Measurements from ENCODE around the gene HDGFL2. TPM values are rescaled to one million over a fixed set of nuclear protein-coding genes. Genes with fewer than 3 reads are reported as not detected.

HDGFL2 gene
- total and polyA plus RNA-seq, 10 of the 15 experiments (the other 5 are each of a cell fraction or from before 2014, with no cell fraction given), result 0.16 to 56.9 (median 25.3) TPM

DNA sequence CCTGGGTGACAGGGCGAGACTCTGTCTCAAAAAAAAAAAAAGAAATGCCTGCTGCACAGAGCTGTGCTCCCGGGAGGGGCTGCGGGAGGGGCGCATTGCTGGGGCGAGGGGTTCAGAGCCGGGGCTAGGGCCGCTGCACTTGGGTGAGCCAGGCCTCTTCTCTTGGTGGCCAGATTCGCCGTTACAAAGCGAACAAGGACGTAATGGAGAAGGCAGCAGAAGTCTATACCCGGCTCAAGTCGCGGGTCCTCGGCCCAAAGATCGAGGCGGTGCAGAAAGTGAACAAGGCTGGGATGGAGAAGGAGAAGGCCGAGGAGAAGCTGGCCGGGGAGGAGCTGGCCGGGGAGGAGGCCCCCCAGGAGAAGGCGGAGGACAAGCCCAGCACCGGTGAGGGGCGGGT is 27.2 kb downstream of the HDGFL2 start:
- TF ChIP-seq ZNF217 (IDR thresholded peaks at IDR 0.05) (no peak), MYC (IDR thresholded peaks at IDR 0.05; ENCODE audit: insufficient read depth, insufficient read length, insufficient replicate concordance, low read length, severe bottlenecking) (no peak)
- BruUV-seq (replicated peaks), result no TSS peak
- no peak overlapping the region for H3K9ac ChIP-seq (ENCODE audit: control insufficient read depth, insufficient read depth, low read length)
- H3K9me3 ChIP-seq (replicated peaks; ENCODE audit: control insufficient read depth, insufficient read depth, low read length), result no peaks in the 10 kb centered on the region
- ChIA-PET POLR2A (no interaction called here), CTCF (no interaction called here), RAD21 (ENCODE audit: unreplicated experiment) (no interaction called here), SMC1A (ENCODE audit: uncharacterized antibody, unreplicated experiment) (no interaction called here)
- H3K36me3 ChIP-seq (ENCODE audit: control insufficient read depth in 2 of 2, insufficient read depth in 2 of 2, low read length in 1 of 2), result peaks cover 0 to 2% of the 10 kb centered on the region in 2 experiments; a peak in 2 of 4 replicates
- no peak overlapping the region for H3K4me3 ChIP-seq
- no peaks in the 10 kb centered on the region for H3K79me2 ChIP-seq (ENCODE audit: control insufficient read depth, insufficient read depth, low read length)
- H3K27me3 ChIP-seq (replicated peaks in 1 of 2; ENCODE audit: control insufficient read depth in 2 of 2, insufficient read depth in 2 of 2, low read length in 1 of 2), result no peaks in the 10 kb centered on the region
- no peak for FAIRE-seq
- no peaks in the 10 kb centered on the region for H3K4me1 ChIP-seq (ENCODE audit: control insufficient read depth, insufficient read depth, low read length)
- no peaks in the 10 kb centered on the region for H4K20me1 ChIP-seq (ENCODE audit: control insufficient read depth, insufficient read depth)
- in situ Hi-C loops (cut with MboI) (no loop called here), intact Hi-C loops (cut with micrococcal nuclease; ENCODE audit: unreplicated experiment) (no loop called here)
- WGBS (ENCODE audit: insufficient coverage, insufficient replicate concordance, low lambda C conversion rate, missing lambda C conversion rate), result 96% methylated on average over 19 of the region's 23 CpGs
- no peak for DNase-seq (ENCODE audit: low read depth, low spot score)
- H2AFZ ChIP-seq (ENCODE audit: control insufficient read depth, low read depth, low read length), result no peak overlapping the region
- H3K4me2 ChIP-seq (ENCODE audit: control insufficient read depth, insufficient read depth), result no peak overlapping the region
- ATAC-seq, result no peak
- H3K27ac ChIP-seq (ENCODE audit: control insufficient read depth, insufficient read depth), result no peak overlapping the region

DNA sequence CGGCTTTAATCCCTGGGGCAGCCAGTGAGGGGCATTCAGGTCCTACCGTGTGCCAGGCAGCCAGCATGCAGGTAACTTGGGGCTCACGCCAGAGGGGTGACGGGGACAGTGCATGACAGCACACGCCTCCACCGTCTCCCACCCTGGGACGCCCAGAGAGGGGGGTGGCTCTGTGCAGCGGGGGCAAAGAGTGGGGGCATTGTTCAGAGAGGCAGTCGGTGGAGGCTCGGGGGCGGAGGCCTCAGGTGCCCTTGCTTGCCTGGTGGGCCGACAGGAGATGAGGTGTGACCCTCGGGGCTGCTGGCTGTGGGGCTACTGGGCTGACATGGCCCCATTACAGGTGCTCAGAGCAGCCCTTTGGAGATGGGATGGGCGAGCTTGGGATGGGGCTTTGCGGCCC is 27.8 kb downstream of the HDGFL2 start:
- Histone ChIP-seq H4K20me1 (ENCODE audit: control insufficient read depth, insufficient read depth) (no peaks in the 10 kb centered on the region), H3K36me3 (ENCODE audit: control insufficient read depth in 2 of 2, insufficient read depth in 2 of 2, low read length in 1 of 2) (peaks cover 0 to 2% of the 10 kb centered on the region in 2 experiments; a peak in 2 of 4 replicates), H3K4me3 (no peak overlapping the region), H3K79me2 (ENCODE audit: control insufficient read depth, insufficient read depth, low read length) (no peaks in the 10 kb centered on the region), H3K9me3 (replicated peaks; ENCODE audit: control insufficient read depth, insufficient read depth, low read length) (no peaks in the 10 kb centered on the region), H3K27me3 (replicated peaks in 1 of 2; ENCODE audit: control insufficient read depth in 2 of 2, insufficient read depth in 2 of 2, low read length in 1 of 2) (no peaks in the 10 kb centered on the region), H3K4me1 (ENCODE audit: control insufficient read depth, insufficient read depth, low read length) (no peaks in the 10 kb centered on the region), H2AFZ (ENCODE audit: control insufficient read depth, low read depth, low read length) (no peak overlapping the region), H3K9ac (ENCODE audit: control insufficient read depth, insufficient read depth, low read length) (no peak overlapping the region), H3K4me2 (ENCODE audit: control insufficient read depth, insufficient read depth) (no peak overlapping the region), H3K27ac (ENCODE audit: control insufficient read depth, insufficient read depth) (no peak overlapping the region)
- no TSS peak for BruUV-seq (replicated peaks)
- ATAC-seq (no peak), FAIRE-seq (no peak), DNase-seq (ENCODE audit: low read depth, low spot score) (no peak)
- WGBS (ENCODE audit: insufficient coverage, insufficient replicate concordance, low lambda C conversion rate, missing lambda C conversion rate), result 98% methylated on average over 15 of the region's 15 CpGs
- TF ChIP-seq BHLHE40 (IDR thresholded peaks at IDR 0.05; ENCODE audit: borderline replicate concordance in 1 of 2, low read depth in 2 of 2, low read length in 1 of 2) (no peak), MEF2A (IDR thresholded peaks at IDR 0.05; ENCODE audit: insufficient read depth, low read depth, low read length) (no peak), ZZZ3 (IDR thresholded peaks at IDR 0.05; ENCODE audit: control insufficient read depth, insufficient read length, low read depth) (no peak), TAF1 (IDR thresholded peaks at IDR 0.05; ENCODE audit: borderline replicate concordance, low read depth, low read length) (no peak), LARP7 (IDR thresholded peaks at IDR 0.05) (no peak), MYC (IDR thresholded peaks at IDR 0.05; ENCODE audit: insufficient read depth, insufficient read length, insufficient replicate concordance, low read length, severe bottlenecking) (no peak), ETV6 (conservative IDR thresholded peaks at IDR 0.05 in 1 of 2, IDR thresholded peaks at IDR 0.05 in 1 of 2; ENCODE audit: borderline replicate concordance in 1 of 2, low read depth in 1 of 2) (no peak), CBX3 (IDR thresholded peaks at IDR 0.05; ENCODE audit: borderline replicate concordance, low read depth) (no peak), RAD51 (IDR thresholded peaks at IDR 0.05) (no peak), HDAC2 (IDR thresholded peaks at IDR 0.05) (no peak), SP1 (IDR thresholded peaks at IDR 0.05; ENCODE audit: low read depth, low read length) (no peak), POLR2AphosphoS5 (IDR thresholded peaks at IDR 0.05; ENCODE audit: low read length) (no peak), NFIC (IDR thresholded peaks at IDR 0.05; ENCODE audit: low read depth, low read length) (no peak), CHD2 (IDR thresholded peaks at IDR 0.05; ENCODE audit: borderline replicate concordance, low read depth, low read length) (no peak)
- TF ChIP-seq, protein P1, sequence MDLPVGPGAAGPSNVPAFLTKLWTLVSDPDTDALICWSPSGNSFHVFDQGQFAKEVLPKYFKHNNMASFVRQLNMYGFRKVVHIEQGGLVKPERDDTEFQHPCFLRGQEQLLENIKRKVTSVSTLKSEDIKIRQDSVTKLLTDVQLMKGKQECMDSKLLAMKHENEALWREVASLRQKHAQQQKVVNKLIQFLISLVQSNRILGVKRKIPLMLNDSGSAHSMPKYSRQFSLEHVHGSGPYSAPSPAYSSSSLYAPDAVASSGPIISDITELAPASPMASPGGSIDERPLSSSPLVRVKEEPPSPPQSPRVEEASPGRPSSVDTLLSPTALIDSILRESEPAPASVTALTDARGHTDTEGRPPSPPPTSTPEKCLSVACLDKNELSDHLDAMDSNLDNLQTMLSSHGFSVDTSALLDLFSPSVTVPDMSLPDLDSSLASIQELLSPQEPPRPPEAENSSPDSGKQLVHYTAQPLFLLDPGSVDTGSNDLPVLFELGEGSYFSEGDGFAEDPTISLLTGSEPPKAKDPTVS (IDR thresholded peaks at IDR 0.05; ENCODE audit: low read depth, low read length), result no peak
- TF ChIP-seq, protein P2, sequence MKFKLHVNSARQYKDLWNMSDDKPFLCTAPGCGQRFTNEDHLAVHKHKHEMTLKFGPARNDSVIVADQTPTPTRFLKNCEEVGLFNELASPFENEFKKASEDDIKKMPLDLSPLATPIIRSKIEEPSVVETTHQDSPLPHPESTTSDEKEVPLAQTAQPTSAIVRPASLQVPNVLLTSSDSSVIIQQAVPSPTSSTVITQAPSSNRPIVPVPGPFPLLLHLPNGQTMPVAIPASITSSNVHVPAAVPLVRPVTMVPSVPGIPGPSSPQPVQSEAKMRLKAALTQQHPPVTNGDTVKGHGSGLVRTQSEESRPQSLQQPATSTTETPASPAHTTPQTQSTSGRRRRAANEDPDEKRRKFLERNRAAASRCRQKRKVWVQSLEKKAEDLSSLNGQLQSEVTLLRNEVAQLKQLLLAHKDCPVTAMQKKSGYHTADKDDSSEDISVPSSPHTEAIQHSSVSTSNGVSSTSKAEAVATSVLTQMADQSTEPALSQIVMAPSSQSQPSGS (IDR thresholded peaks at IDR 0.05; ENCODE audit: low read length), result no peak
- ChIA-PET RAD21 (ENCODE audit: unreplicated experiment) (no interaction called here), POLR2A (no interaction called here), CTCF (no interaction called here), SMC1A (ENCODE audit: uncharacterized antibody, unreplicated experiment) (no interaction called here)
- in situ Hi-C loops (cut with MboI), result no loop called here
- intact Hi-C loops (cut with micrococcal nuclease; ENCODE audit: unreplicated experiment), result no loop called here

Data from GM12878 (cell line).